OCI-LY7 (cell line): Measurements from ENCODE around the gene UACA.

Source experiments
- CTCF ChIP-seq: fragments of 200-600 bp; sonication (generic); conservative IDR thresholded peaks from 2 replicates; pipeline ENCODE4 v1.5.1; 2014; ENCODE audit warnings: mild to moderate bottlenecking, antibody characterized with exemption, low read length, moderate library complexity, mixed read lengths
- EZH2phosphoT487 ChIP-seq: fragments of 200-600 bp; sonication (generic); IDR thresholded peaks from 2 replicates; pipeline ENCODE4 v1.6.1; 2018; ENCODE audit warnings: low read depth, borderline replicate concordance, mild to moderate bottlenecking, mixed run types, antibody characterized with exemption, low read length, moderate library complexity, mixed read lengths

GRCh38 chr15:70778258-70779076, 15.1 kb upstream of the UACA start:
- no peak for TF ChIP-seq CTCF
- no peak for TF ChIP-seq EZH2phosphoT487
